H1 (cell line): Measurements from ENCODE around the gene HOXD10. TPM values are rescaled to one million over a fixed set of nuclear protein-coding genes. Genes with fewer than 3 reads are reported as not detected.

Experiments used
- CTCF ChIA-PET: fragments of 300-600 bp; sonication (Branson Sonifier 250); formaldehyde crosslinking; loops from one replicate; lab custom pipeline; 2021; ENCODE audit not compliant: partially characterized antibody; lab: Charles Lee
- POLR2A ChIA-PET: fragments of 300-600 bp; sonication (Branson Sonifier 250); formaldehyde crosslinking; loops from one replicate; lab custom pipeline; 2021; ENCODE audit warnings: inconsistent platforms; ENCODE audit not compliant: partially characterized antibody; lab: Charles Lee
- DNase-seq, 2 experiments: peaks; one replicate each; pipeline versions ENCODE4 v3.0.0 to v3.0.0-alpha.2; 2010 to 2022; ENCODE audit warnings: low spot score in 2 of 2, low read depth in 1 of 2, mixed read lengths in 1 of 2
- FAIRE-seq: peaks from 2 replicates; lab custom pipeline; 2011; peaks lifted over from hg19 to GRCh38; lab: Jason Lieb, UNC
- H2AFZ ChIP-seq: 2 replicates; pipeline ENCODE4 v1.8.1; 2012; ENCODE audit warnings: low read length, inconsistent platforms
- H2AK5ac ChIP-seq: 2 replicates; pipeline ENCODE4 v1.6.1; 2013; ENCODE audit warnings: low read depth, low read length
- H2BK120ac ChIP-seq: replicated peaks from 2 replicates; pipeline ENCODE3; 2013; ENCODE audit warnings: low read depth, low read length, inconsistent platforms
- H2BK12ac ChIP-seq: 2 replicates; pipeline ENCODE4 v1.6.1; 2013; ENCODE audit warnings: low read depth, low read length
- H2BK15ac ChIP-seq: 2 replicates; pipeline ENCODE4 v1.6.1; 2013; ENCODE audit warnings: low read length
- H2BK20ac ChIP-seq: 2 replicates; pipeline ENCODE4 v1.6.1; 2013; ENCODE audit warnings: low read length
- H2BK5ac ChIP-seq: 2 replicates; pipeline ENCODE4 v1.6.1; 2013; ENCODE audit warnings: low read depth, low read length
- H3K14ac ChIP-seq: 2 replicates; pipeline ENCODE4 v1.6.1; 2013; ENCODE audit warnings: inconsistent platforms; ENCODE audit not compliant: insufficient read length
- H3K18ac ChIP-seq: 2 replicates; pipeline ENCODE4 v1.6.1; 2013; ENCODE audit warnings: low read length; ENCODE audit errors: extremely low read depth
- H3K23ac ChIP-seq: 2 replicates; pipeline ENCODE4 v1.6.1; 2013; ENCODE audit warnings: inconsistent platforms; ENCODE audit not compliant: insufficient read length
- H3K23me2 ChIP-seq: 2 replicates; pipeline ENCODE4 v1.6.1; 2013; ENCODE audit warnings: low read depth, low read length
- H3K27ac ChIP-seq: 2 replicates; pipeline ENCODE4 v1.6.1; 2011; ENCODE audit warnings: low read depth, low read length, inconsistent platforms
- H3K27me3 ChIP-seq, 4 experiments: replicated peaks in 1 of 4; 1 replicate in 1 of 4; 2 replicates in 3 of 4; pipeline versions ENCODE4 v1.6.1 to v1.8.1; 2011 to 2013; ENCODE audit warnings: low read length in 3 of 4, mild to moderate bottlenecking in 3 of 4, inconsistent platforms in 2 of 4, mixed read lengths in 2 of 4, moderate library complexity in 1 of 4; ENCODE audit not compliant: control insufficient read depth in 3 of 4, insufficient read depth in 3 of 4; ENCODE audit errors: extremely low read depth in 1 of 4
- H3K36me3 ChIP-seq, 4 experiments: 2 replicates each; pipeline versions ENCODE4 v1.6.1 to v1.8.1; 2011 to 2013; ENCODE audit warnings: mild to moderate bottlenecking in 4 of 4, low read length in 3 of 4, moderate library complexity in 2 of 4, control low read depth in 1 of 4, inconsistent platforms in 1 of 4; ENCODE audit not compliant: insufficient read depth in 4 of 4, control insufficient read depth in 2 of 4
- H3K4ac ChIP-seq: replicated peaks from 2 replicates; pipeline ENCODE3; 2013; ENCODE audit warnings: low read length, low read depth, mixed read lengths, inconsistent platforms; ENCODE audit not compliant: insufficient read length
- H3K4me1 ChIP-seq, 4 experiments: replicated peaks in 1 of 4; 1 replicate in 1 of 4; 2 replicates in 3 of 4; pipeline versions ENCODE4 v1.6.1 to v1.8.1; 2011 to 2013; ENCODE audit warnings: low read length in 3 of 4, inconsistent platforms in 2 of 4, mixed read lengths in 1 of 4; ENCODE audit not compliant: insufficient read depth in 4 of 4, control insufficient read depth in 3 of 4
- H3K4me2 ChIP-seq, 2 experiments: 2 replicates each; pipeline versions ENCODE4 v1.6.1 to v1.8.1; 2011 to 2013; ENCODE audit warnings: low read depth in 2 of 2, low read length in 2 of 2, control low read depth in 1 of 2, inconsistent platforms in 1 of 2, mild to moderate bottlenecking in 1 of 2; ENCODE audit not compliant: insufficient read depth in 1 of 2
- H3K4me3 ChIP-seq, 4 experiments: fragments of 200-600, 300-600 bp in 1 of 4; sonication (generic), shearing (Covaris generic), sonication (Bioruptor Twin) in 1 of 4; 2 replicates each; pipeline versions ENCODE4 v1.5.1 to v1.8.1; 2011 to 2016; ENCODE audit warnings: low read length in 4 of 4, low read depth in 3 of 4, control low read depth in 2 of 4, inconsistent platforms in 2 of 4, mild to moderate bottlenecking in 2 of 4, mixed read lengths in 1 of 4, moderate library complexity in 1 of 4; ENCODE audit not compliant: insufficient read depth in 2 of 4; ENCODE audit errors: extremely low read depth in 1 of 4
- H3K56ac ChIP-seq: replicated peaks from 2 replicates; pipeline ENCODE3; 2013; ENCODE audit warnings: low read depth, mild to moderate bottlenecking, mixed read lengths, low read length, inconsistent platforms; ENCODE audit not compliant: insufficient read length
- H3K79me1 ChIP-seq: 2 replicates; pipeline ENCODE4 v1.6.1; 2013; ENCODE audit warnings: low read depth, low read length, control low read depth
- H3K79me2 ChIP-seq, 2 experiments: 2 replicates each; pipeline versions ENCODE4 v1.6.1 to v1.8.1; 2012 to 2013; ENCODE audit warnings: low read length in 2 of 2, mild to moderate bottlenecking in 2 of 2, inconsistent platforms in 1 of 2; ENCODE audit not compliant: insufficient read depth in 2 of 2, control insufficient read depth in 1 of 2
- H3K9ac ChIP-seq, 4 experiments: replicated peaks in 1 of 4; 1 replicate in 1 of 4; 2 replicates in 3 of 4; pipeline versions ENCODE4 v1.6.1 to v1.8.1; 2011 to 2013; ENCODE audit warnings: low read depth in 3 of 4, low read length in 3 of 4, control low read depth in 2 of 4, mild to moderate bottlenecking in 2 of 4, moderate library complexity in 2 of 4, inconsistent platforms in 1 of 4; ENCODE audit errors: extremely low read depth in 1 of 4
- H3K9me3 ChIP-seq, 2 experiments: 2 replicates each; pipeline versions ENCODE4 v1.6.1 to v1.8.1; 2012 to 2013; ENCODE audit warnings: mild to moderate bottlenecking in 2 of 2, moderate library complexity in 2 of 2, control low read depth in 1 of 2, inconsistent platforms in 1 of 2, low read depth in 1 of 2, low read length in 1 of 2, mixed read lengths in 1 of 2; ENCODE audit not compliant: insufficient read depth in 2 of 2
- H4K20me1 ChIP-seq, 2 experiments: replicated peaks in 1 of 2; 2 replicates each; pipeline versions ENCODE3 to v1.8.1; 2011 to 2013; ENCODE audit warnings: inconsistent platforms in 2 of 2, low read length in 2 of 2, mild to moderate bottlenecking in 1 of 2; ENCODE audit not compliant: insufficient read depth in 2 of 2, control insufficient read depth in 1 of 2
- H4K5ac ChIP-seq: 2 replicates; pipeline ENCODE4 v1.6.1; 2013; ENCODE audit warnings: low read length, low read depth, mixed read lengths, inconsistent platforms; ENCODE audit not compliant: insufficient read length
- H4K8ac ChIP-seq: 2 replicates; pipeline ENCODE4 v1.8.0; 2013; ENCODE audit warnings: mild to moderate bottlenecking, moderate library complexity, low read length, inconsistent platforms; ENCODE audit not compliant: insufficient read depth; ENCODE audit errors: extremely low read depth
- H4K91ac ChIP-seq: replicated peaks from 2 replicates; pipeline ENCODE3; 2013; ENCODE audit warnings: low read length, mixed read lengths, inconsistent platforms; ENCODE audit not compliant: insufficient read length
- CBX8 ChIP-seq: fragments of 300-800, 300-1000 bp; sonication (generic); IDR thresholded peaks from 2 replicates; pipeline ENCODE4 v1.7.1; 2016; ENCODE audit warnings: low read depth, low read length, borderline replicate concordance
- EP300 ChIP-seq, 2 experiments: IDR thresholded peaks; 1 replicate in 1 of 2; 2 replicates in 1 of 2; pipeline ENCODE4 v1.6.1; 2011 to 2012; ENCODE audit warnings: low read depth in 2 of 2, low read length in 2 of 2, mild to moderate bottlenecking in 2 of 2, borderline replicate concordance in 1 of 2, inconsistent platforms in 1 of 2, moderate library complexity in 1 of 2
- FOSL1 ChIP-seq: IDR thresholded peaks from 2 replicates; pipeline ENCODE4 v1.6.1; 2011; ENCODE audit warnings: mild to moderate bottlenecking, low read depth, low read length, moderate library complexity; ENCODE audit not compliant: insufficient read depth
- POLR2AphosphoS5 ChIP-seq: IDR thresholded peaks from 2 replicates; pipeline ENCODE4 v1.6.1; 2011; ENCODE audit warnings: low read depth, low read length
- RAD21 ChIP-seq, 2 experiments: IDR thresholded peaks in 1 of 2; conservative IDR thresholded peaks in 1 of 2; 2 replicates each; pipeline ENCODE4 v1.6.1; 2011; ENCODE audit warnings: low read depth in 2 of 2, low read length in 2 of 2, improper control_type of control experiment in 1 of 2, inconsistent platforms in 1 of 2, mild to moderate bottlenecking in 1 of 2, moderate library complexity in 1 of 2
- RXRA ChIP-seq: IDR thresholded peaks from 2 replicates; pipeline ENCODE4 v1.6.1; 2011; ENCODE audit warnings: low read depth, mild to moderate bottlenecking, low read length, moderate library complexity; ENCODE audit not compliant: insufficient read depth
- SP4 ChIP-seq: IDR thresholded peaks from 2 replicates; pipeline ENCODE4 v1.6.1; 2012; ENCODE audit warnings: low read length, inconsistent platforms
- SUZ12 ChIP-seq: fragments of 200-600 bp; sonication (generic); IDR thresholded peaks from 2 replicates; pipeline ENCODE4 v1.6.1; 2012; ENCODE audit warnings: mild to moderate bottlenecking, inconsistent platforms, low read length, moderate library complexity, mixed read lengths
- TAF1 ChIP-seq: IDR thresholded peaks from 2 replicates; pipeline ENCODE4 v1.6.1; 2011; ENCODE audit warnings: mild to moderate bottlenecking, low read depth, low read length
- TBP ChIP-seq: IDR thresholded peaks from 2 replicates; pipeline ENCODE4 v1.6.1; 2011; ENCODE audit warnings: low read depth, low read length, improper control_type of control experiment
- TCF12 ChIP-seq: IDR thresholded peaks from 2 replicates; pipeline ENCODE4 v1.6.1; 2011; ENCODE audit warnings: low read depth, mild to moderate bottlenecking, low read length
- YY1 ChIP-seq: IDR thresholded peaks from 2 replicates; pipeline ENCODE4 v1.6.1; 2011; ENCODE audit warnings: low read depth, mild to moderate bottlenecking, low read length
- WGBS, 2 experiments: shearing (Covaris generic) in 1 of 2; methylation state at CpG; one replicate each; pipeline versions ENCODE4 v1.1.6 to v1.1.7; 2013 to 2015; ENCODE audit warnings: low lambda C conversion rate in 2 of 2, mixed read lengths in 2 of 2, inconsistent platforms in 1 of 2, low coverage in 1 of 2, missing lambda C conversion rate in 1 of 2; ENCODE audit not compliant: insufficient replicate concordance in 2 of 2, insufficient coverage in 1 of 2, insufficient read length in 1 of 2; ENCODE audit errors: extremely low coverage in 1 of 2, missing lambda C conversion rate in 1 of 2; 5-methylcytosine and 5-hydroxymethylcytosine counted together
- polyA plus RNA-seq, 7 experiments: library from polyadenylated mRNA; depleted of rRNA in 3 of 7; stranded (reverse) in 5 of 7; unstranded in 2 of 7; fragments of >200 nt in 5 of 7; fragments of 200-250 nt in 2 of 7; gene quantifications; 1 replicate in 5 of 7; 2 replicates in 1 of 7; 4 replicates in 1 of 7; pipeline versions ENCODE4 v1.2.1 to v1.2.3, GENCODE V29; 2011 to 2013; ENCODE audit warnings: missing spikeins in 2 of 7, mixed read lengths in 2 of 7
- total RNA-seq: library from RNA; stranded (reverse); fragmentation: NEBNext Ultra II Directional; extraction: Animal tissue kit (Norgen Biotek cat#: 25700); gene quantifications from 2 replicates; pipeline ENCODE4 v1.2.1, GENCODE V29; 2021

Gene HOXD10
- total and polyA plus RNA-seq, 2 of the 8 experiments (the other 6 are each of a cell fraction or from before 2014, with no cell fraction given), result not detected

- Histone ChIP-seq H2BK20ac (no peak overlapping the region), H3K18ac (no peak overlapping the region), H3K79me2 (no peaks in the 10 kb centered on the region), H2AFZ (no peak overlapping the region), H3K4me3 (no peak overlapping the region), H4K20me1 (peaks cover 15 to 30% of the 10 kb centered on the region in 2 experiments), H3K36me3 (peaks cover 0 to 11% (median 0%) of the 10 kb centered on the region in 4 experiments; a peak in 1 of 8 replicates), H4K5ac (no peak overlapping the region), H2BK5ac (no peak overlapping the region), H3K9me3 (no peaks in the 10 kb centered on the region; a peak in 1 of 4 replicates), H3K4me1 (peaks cover 0 to 10% (median 2%) of the 10 kb centered on the region in 4 experiments; a peak in 4 of 7 replicates), H2BK12ac (no peak overlapping the region; the same call in 1 of the 2 replicates), H3K27ac (no peak overlapping the region), H3K14ac (no peak overlapping the region), H3K79me1 (no peaks in the 10 kb centered on the region), H3K27me3 (peaks cover 95 to 100% (median 99%) of the 10 kb centered on the region in 4 experiments), H3K23ac (no peak overlapping the region), H2AK5ac (no peak overlapping the region; the same call in 1 of the 2 replicates), H3K4ac (no peak overlapping the region), H3K9ac (no peak overlapping the region), H3K4me2 (peak overlapping the region; percentile 10 to 29; a peak in 3 of 4 replicates), H4K8ac (no peak overlapping the region; the same call in 1 of the 2 replicates), H4K91ac (no peak overlapping the region), H2BK120ac (no peak overlapping the region), H3K23me2 (peaks cover 2% of the 10 kb centered on the region; the same call in 1 of the 2 replicates), H2BK15ac (no peak overlapping the region), H3K56ac (no peak overlapping the region)
- ChIA-PET CTCF (interaction anchor here (1.0 to 9.2 kb wide), 6 partner anchors 8 to 491 kb away, joined by 3 to 119 read pairs (median 4); no protein-coding TSS in a partner anchor), POLR2A (no interaction called here)
- peak in 1 of 2 experiments; percentile 54 for DNase-seq
- no peak for FAIRE-seq
- WGBS, 2 experiments, result 10% methylated on average over 29 of the region's 31 CpGs; no CpG with 5 or more reads in 1 of the 2 experiments
- no peak for TF ChIP-seq RAD21 (IDR thresholded peaks at IDR 0.05 in 1 of 2, conservative IDR thresholded peaks at IDR 0.05 in 1 of 2; ENCODE audit: low read depth in 2 of 2, low read length in 2 of 2)
- TF ChIP-seq TAF1, result no peak
- TF ChIP-seq RXRA, result no peak
- TF ChIP-seq SUZ12, result peak; percentile 80
- TF ChIP-seq TCF12, result no peak
- no peak for TF ChIP-seq EP300 (IDR thresholded peaks at IDR 0.05; ENCODE audit: borderline replicate concordance in 1 of 2, low read depth in 2 of 2, low read length in 2 of 2)
- no peak for TF ChIP-seq TBP
- TF ChIP-seq SP4, result no peak
- TF ChIP-seq FOSL1, result no peak
- no peak for TF ChIP-seq CBX8
- no peak for TF ChIP-seq POLR2AphosphoS5
- TF ChIP-seq YY1, result no peak
These were observed 31.4 kb downstream of the HOXD10 start for GRCh38 chr2:176147800-176148496.
